HG03066 (cell line): Measurements from ENCODE around the gene GYPA.
"Not testable (repeated sequence)": the region's sequence is repeated elsewhere in the genome, so short reads cannot be mapped to it uniquely, and the experiment has no call there.

Experiments
- ATAC-seq: cut with Tn5 transposase; IDR thresholded peaks from one replicate; pipeline ENCODE4 v1.9.1; 2021; ENCODE audit warnings: low read depth; ENCODE audit not compliant: unreplicated experiment

GYPA gene

DNA sequence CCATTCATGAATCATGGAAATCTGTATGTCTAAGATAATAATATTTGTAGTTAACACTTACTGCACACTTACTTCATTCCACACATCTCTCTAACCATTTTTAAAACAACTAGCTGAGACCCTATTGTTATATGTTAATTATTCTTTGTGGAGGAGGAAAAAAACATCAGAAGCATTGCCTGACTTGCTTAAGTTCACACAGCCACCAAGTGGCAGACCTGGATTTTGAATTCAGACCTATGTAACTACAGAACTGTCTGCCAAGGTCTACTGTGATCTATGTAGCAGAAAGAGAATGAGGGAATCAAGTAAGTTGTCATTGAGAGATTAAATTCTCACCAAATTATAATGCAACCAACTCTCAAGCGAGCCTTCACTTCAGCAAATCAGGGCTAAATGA lies 10.4 kb downstream of the GYPA start:
- ATAC-seq, result not testable (repeated sequence)

DNA sequence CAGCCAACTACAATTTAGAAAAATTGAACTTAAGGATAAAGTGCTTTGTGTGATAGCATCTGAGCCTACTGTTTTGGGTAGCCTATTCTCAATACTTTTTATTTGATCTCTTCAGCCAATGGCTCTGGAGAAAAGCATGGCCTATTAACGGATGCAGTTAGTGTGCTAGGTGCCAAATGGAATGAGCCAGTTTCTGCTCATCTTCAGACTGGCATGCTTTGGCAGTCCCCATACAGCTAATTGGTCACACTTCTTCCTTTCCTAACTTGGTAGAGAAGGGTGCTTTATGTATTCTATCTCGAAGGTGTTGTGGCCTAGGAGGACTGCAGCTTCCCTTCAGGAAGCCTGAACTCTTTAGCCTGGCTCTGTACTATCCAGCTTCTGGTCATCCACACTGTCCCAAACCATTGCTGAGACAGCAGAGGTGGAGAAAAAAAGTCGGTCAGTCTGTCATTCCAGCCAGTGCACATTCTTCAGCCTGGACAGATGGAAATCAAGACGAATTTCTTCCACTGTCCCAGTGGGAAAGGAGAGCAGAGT lies 11.1 kb downstream of the GYPA start:
- not testable (repeated sequence) for ATAC-seq

DNA sequence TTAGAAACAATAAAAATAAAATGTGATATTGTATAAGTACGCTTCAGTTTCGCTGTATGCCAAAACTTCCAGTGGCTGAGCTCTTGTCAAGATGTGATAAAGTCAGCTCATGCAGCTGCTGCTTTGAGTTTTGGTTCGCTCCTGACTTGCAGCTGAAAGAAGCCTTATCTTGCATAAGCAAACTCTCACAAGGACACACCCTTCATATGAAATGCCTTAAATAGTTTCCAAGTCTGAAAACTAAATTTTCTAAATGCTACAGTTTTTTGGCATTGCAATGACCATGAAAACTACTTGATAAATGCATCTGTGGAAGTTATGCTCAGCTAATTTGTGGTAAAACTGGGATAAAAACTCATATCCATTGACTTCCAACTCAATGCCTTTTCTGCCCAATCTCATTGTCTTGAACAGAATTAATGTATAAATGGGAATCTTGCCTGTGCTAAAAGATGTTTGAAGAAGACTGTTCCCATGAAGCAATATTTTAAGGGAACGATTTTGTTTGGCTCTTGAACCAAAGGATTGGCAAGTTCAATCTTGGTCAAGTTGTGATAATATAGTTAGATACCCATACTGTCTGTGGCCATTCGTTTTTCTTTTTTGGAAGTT lies 11.7 kb downstream of the GYPA start:
- ATAC-seq, result not testable (repeated sequence)

GRCh38 chr4:144125109-144125508 lies 15.4 kb downstream of the GYPA start:
- not testable (repeated sequence) for ATAC-seq

GRCh38 chr4:144123982-144124635 lies 16.4 kb downstream of the GYPA start:
- ATAC-seq, result not testable (repeated sequence)

DNA sequence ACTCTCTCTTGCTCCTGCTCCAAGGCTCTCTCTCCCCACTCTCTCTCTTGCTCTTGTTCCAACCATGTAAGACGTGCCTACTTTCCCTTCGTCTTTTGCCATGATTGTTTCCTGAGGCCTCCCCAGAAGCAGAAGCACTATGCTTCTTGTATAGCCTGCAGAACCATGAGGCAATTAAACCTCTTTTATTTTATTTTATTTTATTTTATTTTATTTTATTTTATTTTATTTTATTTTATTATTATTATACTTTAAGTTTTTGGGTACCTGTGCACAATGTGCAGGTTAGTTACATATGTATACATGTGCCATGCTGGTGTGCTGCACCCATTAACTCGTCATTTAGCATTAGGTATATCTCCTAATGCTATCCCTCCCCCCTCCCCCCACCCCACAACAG lies 17.2 kb downstream of the GYPA start:
- not testable (repeated sequence) for ATAC-seq

GRCh38 chr4:144119752-144120151 lies 20.8 kb downstream of the GYPA start:
- ATAC-seq, result not testable (repeated sequence)

GRCh38 chr4:144115519-144115918 lies 25.0 kb downstream of the GYPA start:
- ATAC-seq, result no peak

DNA sequence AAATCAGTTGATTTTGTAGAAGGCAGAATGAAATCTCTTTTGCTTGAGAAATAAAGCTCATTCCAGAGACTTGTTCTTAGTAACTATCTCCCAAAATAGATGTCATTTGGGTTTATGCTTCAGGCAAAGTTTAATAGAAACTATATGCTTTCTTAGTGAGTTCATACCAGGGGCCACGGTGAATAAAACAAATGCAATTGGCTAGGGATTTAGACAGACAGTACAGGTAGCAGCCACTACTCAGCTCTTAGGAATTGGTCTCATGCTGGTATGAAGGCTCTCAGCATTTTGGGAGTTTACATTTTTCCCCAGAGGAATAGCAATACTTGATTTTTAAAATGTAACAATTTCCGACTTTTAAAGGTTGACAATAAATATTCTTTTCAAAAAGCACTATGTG lies 27.0 kb downstream of the GYPA start:
- no peak for ATAC-seq

DNA sequence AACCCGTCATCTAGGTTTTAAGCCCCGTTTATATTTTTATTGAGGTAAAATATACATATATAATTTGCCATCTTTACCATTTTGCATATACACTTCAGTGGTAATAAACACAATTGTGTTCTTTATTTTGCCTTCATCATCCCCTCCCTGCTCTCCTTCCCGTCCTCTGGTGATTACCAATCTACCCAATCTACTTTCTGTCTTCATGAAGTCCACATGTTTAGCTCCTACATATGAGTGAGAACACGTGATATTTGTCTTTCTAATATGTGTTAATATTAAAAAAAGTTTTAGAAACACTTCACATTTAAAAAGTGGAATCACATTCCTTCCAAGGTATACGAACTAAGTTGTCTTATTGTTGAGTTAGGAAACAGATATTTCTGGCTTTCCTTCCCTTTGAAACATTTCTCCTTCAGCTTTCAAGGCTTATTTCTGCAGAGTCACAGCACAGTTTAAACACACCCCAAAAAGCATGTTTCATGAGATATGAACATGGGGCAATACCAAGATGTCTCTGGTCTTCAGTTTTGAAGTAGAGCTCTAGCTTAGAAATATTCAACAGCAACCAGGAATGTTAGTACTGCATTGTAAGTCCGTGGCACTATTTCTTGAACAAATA lies 35.9 kb downstream of the GYPA start:
- ATAC-seq, result no peak

GRCh38 chr4:144097776-144098175 lies 42.7 kb downstream of the GYPA start:
- not testable (repeated sequence) for ATAC-seq

- not testable (repeated sequence) for ATAC-seq
Measured at GRCh38 chr4:144093995-144094394, 46.5 kb downstream of the GYPA start.

- not testable (repeated sequence) for ATAC-seq
Measured at GRCh38 chr4:144091181-144091580, 49.3 kb downstream of the GYPA start.

GRCh38 chr4:144090744-144091143 lies 49.8 kb downstream of the GYPA start:
- ATAC-seq, result no peak

DNA sequence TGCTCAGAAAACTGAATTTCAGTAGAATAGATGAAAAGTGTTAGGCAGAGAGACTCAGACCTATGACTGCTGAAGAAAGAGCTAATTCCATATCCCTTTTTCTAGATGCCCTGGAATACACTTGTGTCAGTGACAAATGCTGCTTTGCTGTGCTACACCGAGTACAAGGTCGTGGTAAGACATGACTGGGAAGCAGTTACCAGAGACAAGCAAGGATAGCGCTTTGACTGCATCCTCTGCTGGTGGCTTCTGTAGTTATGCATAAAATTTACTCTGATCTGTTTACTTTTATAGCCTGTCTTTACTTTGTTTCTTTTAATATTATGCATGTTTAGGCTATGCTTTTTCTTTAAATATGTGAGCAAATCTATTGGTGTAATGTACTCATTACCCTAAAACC lies 58.5 kb downstream of the GYPA start:
- ATAC-seq, result not testable (repeated sequence)

DNA sequence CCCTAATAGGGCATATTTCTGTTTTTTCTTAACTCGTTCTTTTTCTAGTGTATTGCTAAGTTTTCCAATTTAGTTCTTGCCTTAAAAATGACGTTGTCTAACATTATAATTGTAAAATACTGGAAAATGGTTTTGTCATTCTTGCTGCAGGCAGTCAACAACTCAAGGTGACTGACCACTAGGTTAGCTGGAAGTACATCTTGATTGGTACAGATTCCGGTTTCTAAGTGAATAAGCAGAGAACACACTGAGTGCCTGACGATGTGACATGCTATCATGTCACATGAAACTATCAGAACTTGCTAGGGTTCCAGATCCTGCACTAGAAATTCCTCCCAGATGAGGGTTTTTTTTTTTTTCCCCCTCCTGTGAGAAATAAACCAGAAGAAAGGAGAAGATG lies 60.4 kb downstream of the GYPA start:
- ATAC-seq, result not testable (repeated sequence)

DNA sequence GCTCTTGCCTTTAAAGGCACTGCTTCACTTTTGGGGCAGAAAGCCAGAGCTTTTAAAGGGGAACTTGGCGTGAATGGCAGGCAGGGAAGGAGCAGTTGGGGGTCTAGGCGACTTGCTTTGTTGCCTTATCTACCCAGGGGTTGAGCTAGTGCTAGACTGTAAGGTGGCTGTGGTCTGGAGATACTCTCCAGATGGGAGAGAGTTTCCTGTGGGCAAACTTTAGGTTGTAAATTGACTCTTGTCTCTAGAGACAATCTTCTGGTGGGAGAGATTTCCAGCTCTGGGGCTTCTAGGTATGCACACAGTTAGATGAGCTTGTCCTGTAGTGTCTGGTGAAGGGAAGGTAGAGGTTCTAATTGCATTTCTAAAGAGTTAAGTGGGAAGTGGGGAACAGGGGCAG lies 61.8 kb downstream of the GYPA start:
- not testable (repeated sequence) for ATAC-seq

- ATAC-seq, result not testable (repeated sequence)
Measured at GRCh38 chr4:144061556-144061955, 79.0 kb downstream of the GYPA start.

DNA sequence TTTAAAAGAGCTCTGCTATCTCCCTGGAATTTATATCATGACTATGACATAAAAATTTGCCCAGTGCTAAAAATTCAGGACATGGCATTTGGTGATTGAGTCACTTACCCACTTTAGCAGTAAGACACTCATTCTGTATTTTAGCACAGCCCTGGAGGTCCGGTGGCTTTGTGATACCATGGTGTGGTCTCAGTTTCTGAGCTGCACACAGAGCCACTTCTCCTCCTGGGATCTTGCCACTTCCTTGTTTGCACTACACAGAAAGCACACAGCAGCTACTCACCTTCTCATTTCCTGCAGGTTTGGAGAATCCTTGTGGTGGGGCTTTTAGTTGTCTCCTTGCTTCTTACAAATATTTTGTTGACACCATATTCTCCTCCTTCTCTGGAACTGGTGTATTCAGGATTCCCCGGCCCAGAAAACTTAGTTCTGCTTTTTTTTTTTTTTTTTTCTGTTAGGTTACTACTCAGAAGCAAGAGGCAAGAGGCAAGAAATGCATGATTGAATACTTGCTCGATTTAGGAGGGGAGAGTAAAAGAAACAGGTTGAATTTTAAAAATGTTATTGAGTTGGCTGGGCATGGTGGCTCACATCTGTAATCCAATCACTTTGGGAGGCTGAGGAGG lies 80.2 kb downstream of the GYPA start:
- ATAC-seq, result not testable (repeated sequence)
